DMS 273 treated with DMSO at 0.1 percent for 48 hours (cell line): Measurements from ENCODE around the gene LDLRAD3.
A peak's percentile ranks its signal among the peaks of the same experiment; 100 is the strongest.

ENCODE experiments used
- DNase-seq: peaks from one replicate; lab custom pipeline; 2025; lab: John Stamatoyannopoulos, UW

LDLRAD3 gene

GRCh38 chr11:36240173-36240572 lies 296.3 kb downstream of the LDLRAD3 start:
- no peak for DNase-seq

GRCh38 chr11:36240801-36241200 lies 296.9 kb downstream of the LDLRAD3 start:
- no peak for DNase-seq

- no peak for DNase-seq
Observed at GRCh38 chr11:36241497-36241896, 297.6 kb downstream of the LDLRAD3 start.

GRCh38 chr11:36243641-36244040 lies 299.8 kb downstream of the LDLRAD3 start:
- no peak for DNase-seq

GRCh38 chr11:36247493-36247892 lies 303.6 kb downstream of the LDLRAD3 start:
- no peak for DNase-seq

- DNase-seq, result no peak
Observed at GRCh38 chr11:36248436-36248835, 304.6 kb downstream of the LDLRAD3 start.

- no peak for DNase-seq
Observed at GRCh38 chr11:36249246-36249645, 305.4 kb downstream of the LDLRAD3 start.

- DNase-seq, result no peak
Observed at GRCh38 chr11:36251823-36252222, 308.0 kb downstream of the LDLRAD3 start.

GRCh38 chr11:36253238-36253637 lies 309.4 kb downstream of the LDLRAD3 start:
- peak; percentile 96 for DNase-seq

- no peak for DNase-seq
Observed at GRCh38 chr11:36254713-36255112, 310.9 kb downstream of the LDLRAD3 start.

- DNase-seq, result no peak
Observed at GRCh38 chr11:36257351-36257750, 313.5 kb downstream of the LDLRAD3 start.

GRCh38 chr11:36258730-36259360 lies 315.0 kb downstream of the LDLRAD3 start:
- DNase-seq, result peak; percentile 61

GRCh38 chr11:36261094-36261493 lies 317.2 kb downstream of the LDLRAD3 start:
- no peak for DNase-seq

- DNase-seq, result no peak
Observed at GRCh38 chr11:36264011-36264972, 320.4 kb downstream of the LDLRAD3 start.

- DNase-seq, result no peak
Observed at GRCh38 chr11:36264973-36265344, 321.1 kb downstream of the LDLRAD3 start.

GRCh38 chr11:36265793-36266628 lies 322.1 kb downstream of the LDLRAD3 start:
- no peak for DNase-seq

- no peak for DNase-seq
Observed at GRCh38 chr11:36266767-36267166, 322.9 kb downstream of the LDLRAD3 start.

- no peak for DNase-seq
Observed at GRCh38 chr11:36268337-36268985, 324.6 kb downstream of the LDLRAD3 start.

GRCh38 chr11:36270701-36271100 lies 326.8 kb downstream of the LDLRAD3 start:
- DNase-seq, result no peak

- no peak for DNase-seq
Observed at GRCh38 chr11:36271794-36272407, 328.0 kb downstream of the LDLRAD3 start.

- DNase-seq, result no peak
Observed at GRCh38 chr11:36273110-36273509, 329.2 kb downstream of the LDLRAD3 start.
